GM13976 (cell line): ENCODE measurements around the gene LRRC49.
"Not testable (repeated sequence)": the region's sequence is repeated elsewhere in the genome, so short reads cannot be mapped to it uniquely, and the experiment has no call there.

Source experiments
- DNase-seq: peaks from one replicate; pipeline ENCODE4 v3.0.0; 2012; ENCODE audit warnings: low spot score
- CTCF ChIP-seq: IDR thresholded peaks from 2 replicates; pipeline ENCODE4 v1.5.1; 2012; ENCODE audit warnings: borderline replicate concordance, mild to moderate bottlenecking; ENCODE audit not compliant: insufficient read depth; ENCODE audit errors: extremely low read depth, missing control alignments, control extremely low read depth
- in situ Hi-C: fragments of 300-500 bp; cut with MboI; formaldehyde crosslinking; loops from one replicate; pipeline ENCODE4 v1.12.0; 2022; ENCODE audit warnings: low sequenced_read_pairs, mixed read lengths, inconsistent platforms; ENCODE audit not compliant: unreplicated experiment

The LRRC49 gene

GRCh38 chr15:70853973-70854665, 38.5 kb upstream of the LRRC49 start, which contains the start of gene LARP6:
TSS of gene LARP6 (minus strand) at chr15:70854157. CDS start at chr15:70854088, 69 bp downstream.
- peak; percentile 70 for DNase-seq
- TF ChIP-seq CTCF = no peak
- in situ Hi-C loops = no loop called here

GRCh38 chr15:70854666-70854976, 38.0 kb upstream of the LRRC49 start:
- in situ Hi-C loops = no loop called here
- no peak for TF ChIP-seq CTCF
- no peak for DNase-seq

GRCh38 chr15:70855764-70856163, 36.9 kb upstream of the LRRC49 start:
- no peak for DNase-seq
- in situ Hi-C loops = no loop called here
- TF ChIP-seq CTCF = no peak

- no peak for DNase-seq
- no peak for TF ChIP-seq CTCF
- in situ Hi-C loops = no loop called here
Observed at GRCh38 chr15:70856177-70856883, 36.3 kb upstream of the LRRC49 start.

- in situ Hi-C loops = no loop called here
Observed at GRCh38 chr15:70856884-70857561, 35.6 kb upstream of the LRRC49 start.

GRCh38 chr15:70857562-70858285, 34.9 kb upstream of the LRRC49 start:
- in situ Hi-C loops = no loop called here
- TF ChIP-seq CTCF = no peak
- DNase-seq = no peak

More at GRCh38 chr15:70856884-70857561, 35.6 kb upstream of the LRRC49 start:
- DNase-seq = no peak
- TF ChIP-seq CTCF = no peak

GRCh38 chr15:70858614-70859321, 33.9 kb upstream of the LRRC49 start:
- in situ Hi-C loops, DNase-seq: not testable (repeated sequence)
